HepG2 (cell line): ENCODE results near the gene CEACAM16. TPM values are rescaled to one million over a fixed set of nuclear protein-coding genes. Genes with fewer than 3 reads are reported as not detected.

Source experiments
- ATAC-seq: fragments of 200-7000 bp; cut with Tn5 transposase; 3 replicates; pipeline ENCODE4 v1.9.1; 2020; ENCODE audit warnings: mild to moderate bottlenecking, moderate library complexity
- BruUV-seq: library from RNA; stranded (reverse); fragments of 400-500 nt; replicated peaks from 2 replicates; lab custom pipeline; 2021; lab: Mats Ljungman, UMichigan
- CTCF ChIA-PET: fragments of 300-600 bp; formaldehyde crosslinking; extraction: SDS; loops from one replicate; lab custom pipeline; 2021; ENCODE audit warnings: low total read pairs, inconsistent platforms, low intra/inter-chr PET ratio; lab: Yijun Ruan, JAX
- POLR2A ChIA-PET: fragments of 350-600 bp; sonication (Branson Sonifier 250); formaldehyde crosslinking; loops from one replicate; lab custom pipeline; 2020; ENCODE audit warnings: antibody characterized with exemption, inconsistent platforms; lab: Yijun Ruan, JAX
- DNase-seq: peaks from one replicate; pipeline ENCODE4 v3.0.0-alpha.2; 2015; ENCODE audit warnings: low spot score
- FAIRE-seq: peaks from 3 replicates; lab custom pipeline; 2011; peaks lifted over from hg19 to GRCh38; lab: Jason Lieb, UNC
- H2AFZ ChIP-seq: one replicate; pipeline ENCODE4 v1.6.1; 2011; ENCODE audit warnings: low read length, inconsistent platforms
- H3K27ac ChIP-seq: fragments of 300-600 bp; 3 replicates; pipeline ENCODE4 v1.8.0; 2011; ENCODE audit warnings: mixed run types, mild to moderate bottlenecking, mixed read lengths, low read length, inconsistent platforms; ENCODE audit not compliant: insufficient read depth; ENCODE audit errors: extremely low read length
- H3K27me3 ChIP-seq, 2 experiments: fragments of 200-600 bp in 1 of 2; 2 replicates in 1 of 2; 3 replicates in 1 of 2; pipeline versions ENCODE4 v1.6.0 to v1.8.0; 2011; ENCODE audit warnings: low read length in 2 of 2, mild to moderate bottlenecking in 2 of 2, moderate library complexity in 2 of 2, inconsistent platforms in 1 of 2; ENCODE audit not compliant: insufficient read depth in 2 of 2, control insufficient read depth in 1 of 2
- H3K36me3 ChIP-seq, 2 experiments: fragments of 200-600 bp in 1 of 2; replicated peaks in 1 of 2; 2 replicates in 1 of 2; 3 replicates in 1 of 2; pipeline versions ENCODE4 v1.5.1 to v1.8.0; 2011; ENCODE audit warnings: low read length in 2 of 2, inconsistent platforms in 1 of 2; ENCODE audit not compliant: insufficient read depth in 2 of 2, control insufficient read depth in 1 of 2
- H3K4me1 ChIP-seq: 2 replicates; pipeline ENCODE4 v1.5.1; 2012; ENCODE audit warnings: low read length, inconsistent platforms; ENCODE audit not compliant: insufficient read depth
- H3K4me2 ChIP-seq: 2 replicates; pipeline ENCODE4 v1.6.0; 2011; ENCODE audit warnings: low read depth, low read length, inconsistent platforms
- H3K4me3 ChIP-seq, 3 experiments: fragments of 200-600 bp in 1 of 3; sonication (generic), shearing (Covaris generic) in 1 of 3; replicated peaks in 1 of 3; 2 replicates each; pipeline ENCODE4 v1.5.1; 2011 to 2016; ENCODE audit warnings: low read length in 3 of 3, inconsistent platforms in 2 of 3, low read depth in 2 of 3, mild to moderate bottlenecking in 2 of 3, control low read depth in 1 of 3, mixed read lengths in 1 of 3; ENCODE audit not compliant: insufficient read depth in 1 of 3
- H3K79me2 ChIP-seq: one replicate; pipeline ENCODE4 v1.6.1; 2011; ENCODE audit warnings: low read length, inconsistent platforms; ENCODE audit not compliant: insufficient read depth
- H3K9ac ChIP-seq: 2 replicates; pipeline ENCODE4 v1.6.0; 2011; ENCODE audit warnings: mild to moderate bottlenecking, low read depth, low read length, inconsistent platforms; ENCODE audit not compliant: insufficient read depth
- H3K9me3 ChIP-seq: 2 replicates; pipeline ENCODE4 v1.5.1; 2012; ENCODE audit warnings: mild to moderate bottlenecking, low read length
- H4K20me1 ChIP-seq: 2 replicates; pipeline ENCODE4 v1.6.0; 2011; ENCODE audit warnings: inconsistent platforms, mild to moderate bottlenecking, low read length, moderate library complexity; ENCODE audit not compliant: insufficient read depth
- BHLHE40 ChIP-seq: IDR thresholded peaks from 2 replicates; pipeline ENCODE4 v1.6.1; 2011; ENCODE audit warnings: low read length, improper control_type of control experiment
- DMAP1 ChIP-seq: IDR thresholded peaks from 2 replicates; pipeline ENCODE4 v1.6.1; 2016
- FOXP4 ChIP-seq: sonication (generic); formaldehyde crosslinking; IDR thresholded peaks from 2 replicates; pipeline ENCODE4 v1.4.0; 2020; ENCODE audit warnings: missing genetic modification reagents
- RELA ChIP-seq: sonication (generic); formaldehyde crosslinking; IDR thresholded peaks from 2 replicates; pipeline ENCODE4 v1.4.0; 2020; ENCODE audit warnings: missing genetic modification reagents
- SSRP1 ChIP-seq: IDR thresholded peaks from 2 replicates; pipeline ENCODE4 v1.6.1; 2016; ENCODE audit warnings: control low read depth
- TAF15 ChIP-seq: fragments of 200-400 bp; formaldehyde crosslinking; IDR thresholded peaks from one replicate; pipeline ENCODE4 v1.6.1; 2018; ENCODE audit warnings: mild to moderate bottlenecking, low read depth, low read length; ENCODE audit not compliant: poor library complexity, severe bottlenecking
- TEF ChIP-seq: sonication (generic); formaldehyde crosslinking; IDR thresholded peaks from 2 replicates; pipeline ENCODE4 v1.5.0; 2020; ENCODE audit warnings: missing genetic modification reagents
- YEATS2 ChIP-seq: sonication (generic); formaldehyde crosslinking; IDR thresholded peaks from 2 replicates; pipeline ENCODE4 v1.4.0; 2020; ENCODE audit warnings: missing genetic modification reagents, borderline replicate concordance
- ZBTB39 ChIP-seq: sonication (generic); formaldehyde crosslinking; IDR thresholded peaks from 2 replicates; pipeline ENCODE4 v1.5.0; 2020; ENCODE audit warnings: missing genetic modification reagents
- ZNF234 ChIP-seq: sonication (generic); formaldehyde crosslinking; conservative IDR thresholded peaks from 2 replicates; pipeline ENCODE4 v1.5.1; 2020; ENCODE audit warnings: mild to moderate bottlenecking, missing genetic modification reagents
- ZNF432 ChIP-seq: sonication (generic); formaldehyde crosslinking; IDR thresholded peaks from 2 replicates; pipeline ENCODE4 v1.5.0; 2020; ENCODE audit warnings: missing genetic modification reagents, mild to moderate bottlenecking, borderline replicate concordance
- ZNF556 ChIP-seq: sonication (generic); formaldehyde crosslinking; IDR thresholded peaks from 2 replicates; pipeline ENCODE4 v1.4.0; 2020; ENCODE audit warnings: mild to moderate bottlenecking, missing genetic modification reagents, borderline replicate concordance
- ZNF557 ChIP-seq: sonication (generic); formaldehyde crosslinking; IDR thresholded peaks from 2 replicates; pipeline ENCODE4 v1.4.0; 2020; ENCODE audit warnings: missing genetic modification reagents
- ZNF672 ChIP-seq: sonication (generic); formaldehyde crosslinking; IDR thresholded peaks from 2 replicates; pipeline ENCODE4 v1.8.1; 2022; ENCODE audit warnings: missing genetic modification reagents
- ZSCAN20 ChIP-seq: sonication (generic); formaldehyde crosslinking; IDR thresholded peaks from 2 replicates; pipeline ENCODE4 v1.4.0; 2020; ENCODE audit warnings: missing genetic modification reagents, mild to moderate bottlenecking, borderline replicate concordance
- WGBS: methylation state at CpG from one replicate; pipeline ENCODE4 v1.1.6; 2017; ENCODE audit warnings: low lambda C conversion rate; 5-methylcytosine and 5-hydroxymethylcytosine counted together
- in situ Hi-C: cut with HindIII; loops from 2 replicates; pipeline ENCODE4 v1.10.0; 2017; ENCODE audit warnings: low pct_unique_long_range_greater_than_20kb; ENCODE audit not compliant: extremely low pct_ligation_motif_present
- intact Hi-C: fragments of 100-400 bp; cut with micrococcal nuclease; formaldehyde crosslinking; loops from one replicate; pipeline ENCODE4 v1.10.0; 2022; ENCODE audit not compliant: unreplicated experiment
- polyA plus RNA-seq, 8 experiments: library from polyadenylated mRNA; depleted of rRNA in 3 of 8; stranded (reverse) in 7 of 8; unstranded in 1 of 8; fragments of >200 nt; fragmentation: Illumina TruSeq in 4 of 8; extraction: Trizol in 4 of 8; gene quantifications; 2 replicates each; pipeline versions ENCODE4 v1.2.1 to v1.2.3, GENCODE V29; 2011 to 2016; ENCODE audit warnings: low read depth in 4 of 8, missing spikeins in 1 of 8, mixed read lengths in 1 of 8; ENCODE audit not compliant: insufficient read depth in 1 of 8
- total RNA-seq, 5 experiments: library from RNA; depleted of rRNA; stranded (reverse); fragments of >200 nt; fragmentation: Illumina TruSeq; extraction: Trizol; gene quantifications; 2 replicates each; pipeline ENCODE4 v1.2.3, GENCODE V29; 2016; ENCODE audit warnings: low read depth in 1 of 5

Gene CEACAM16
- total and polyA plus RNA-seq, 2 of the 13 experiments (the other 11 are each of a cell fraction or from before 2014, with no cell fraction given) = not detected

- H3K27me3 ChIP-seq = no peaks in the 10 kb centered on the region
- intact Hi-C loops (no loop called here), in situ Hi-C loops (loop anchor here (5.0 kb wide), 3 partner anchors 36 to 161 kb away; partner anchors contain the start of gene NECTIN2)
- POLR2A ChIA-PET = interaction anchor here (0.7 kb wide), 1 partner anchor 9 kb away, joined by 3 read pairs; no protein-coding TSS in a partner anchor
- no peak overlapping the region for H3K4me2 ChIP-seq
- no peak overlapping the region for H3K9ac ChIP-seq
- H3K79me2 ChIP-seq = no peaks in the 10 kb centered on the region
- no peak overlapping the region for H3K27ac ChIP-seq
- no peaks in the 10 kb centered on the region for H3K9me3 ChIP-seq
- ATAC-seq = no peak
- 91% methylated on average over 4 of the region's 4 CpGs for WGBS
- BruUV-seq = no TSS peak
- FAIRE-seq = no peak
- H3K4me1 ChIP-seq = peaks cover 34% of the 10 kb centered on the region
- CTCF ChIA-PET = no interaction called here
- peaks cover 0 to 1% of the 10 kb centered on the region in 2 experiments; a peak in 1 of 5 replicates for H3K36me3 ChIP-seq
- no peak for DNase-seq
- no peak overlapping the region for H2AFZ ChIP-seq
- TF ChIP-seq ZNF557 (CRISPR knock-in tag) (no peak), ZNF432 (CRISPR knock-in tag) (no peak), DMAP1 (no peak)
- TF ChIP-seq, all 625 proteins: peak for 0
- H3K4me3 ChIP-seq = no peak overlapping the region
- no peaks in the 10 kb centered on the region for H4K20me1 ChIP-seq
Measured at GRCh38 chr19:44685877-44686276, 13.1 kb upstream of the CEACAM16 start.

- CTCF ChIA-PET = interaction anchor here (4.6 kb wide), 1 partner anchor 84 kb away, joined by 34 read pairs; no protein-coding TSS in a partner anchor
- 78% methylated on average over 4 of the region's 4 CpGs for WGBS
- intact Hi-C loops = no loop called here
- H3K36me3 ChIP-seq = peaks cover 0 to 1% of the 10 kb centered on the region in 2 experiments; a peak in 1 of 5 replicates
- no peak overlapping the region for H3K27ac ChIP-seq
- peaks cover 39% of the 10 kb centered on the region for H3K4me1 ChIP-seq
- no peaks in the 10 kb centered on the region for H3K79me2 ChIP-seq
- no peak overlapping the region for H3K4me2 ChIP-seq
- ATAC-seq (no peak), DNase-seq (no peak), FAIRE-seq (no peak)
- H4K20me1 ChIP-seq = no peaks in the 10 kb centered on the region
- POLR2A ChIA-PET = no interaction called here
- H2AFZ ChIP-seq = no peak overlapping the region
- in situ Hi-C loops = loop anchor here (5.0 kb wide), 3 partner anchors 35 to 160 kb away; partner anchors contain the start of gene NECTIN2
- no TSS peak for BruUV-seq
- no peak overlapping the region for H3K9ac ChIP-seq
- no peaks in the 10 kb centered on the region for H3K27me3 ChIP-seq
- H3K4me3 ChIP-seq = no peak overlapping the region
- no peaks in the 10 kb centered on the region for H3K9me3 ChIP-seq
- no peak for TF ChIP-seq ZNF556 (CRISPR knock-in tag)
- no peak for TF ChIP-seq TAF15
- TF ChIP-seq TEF (CRISPR knock-in tag) = no peak
- TF ChIP-seq ZSCAN20 (CRISPR knock-in tag) = no peak
- no peak for TF ChIP-seq ZBTB39 (CRISPR knock-in tag)
- no peak for TF ChIP-seq SSRP1 (CRISPR knock-in tag)
- TF ChIP-seq RELA (CRISPR knock-in tag) = no peak
- no peak for TF ChIP-seq ZNF234 (CRISPR knock-in tag)
- no peak for TF ChIP-seq BHLHE40
- TF ChIP-seq ZNF672 (CRISPR knock-in tag) = no peak
- no peak for TF ChIP-seq FOXP4 (CRISPR knock-in tag)
- TF ChIP-seq YEATS2 = no peak
Measured at GRCh38 chr19:44686896-44687295, 12.1 kb upstream of the CEACAM16 start.
